NCI-H460 (cell line): Measurements from ENCODE around the gene RAB25. TPM values are rescaled to one million over a fixed set of nuclear protein-coding genes. Genes with fewer than 3 reads are reported as not detected.
"Not testable (repeated sequence)": the region's sequence is repeated elsewhere in the genome, so short reads cannot be mapped to it uniquely, and the experiment has no call there.

Source experiments
- DNase-seq: peaks from one replicate; pipeline ENCODE4 v3.0.0-alpha.2; 2016; ENCODE audit warnings: low read depth; ENCODE audit errors: extremely low read depth
- polyA plus RNA-seq: library from polyadenylated mRNA; depleted of rRNA; stranded (reverse); fragments of >200 nt; gene quantifications from 2 replicates; pipeline ENCODE4 v1.2.3, GENCODE V29; 2014; cell fraction: nucleus; rRNA removed
- total RNA-seq: library from RNA; depleted of rRNA; stranded (reverse); fragments of >200 nt; shearing (Covaris generic); gene quantifications from 2 replicates; pipeline ENCODE4 v1.2.3, GENCODE V29; 2014; rRNA removed

Gene RAB25
- total RNA-seq, result not detected in 2 replicates
- polyA plus RNA-seq, result not detected in 2 replicates

- DNase-seq, result no peak
Measured at GRCh38 chr1:156060937-156061636, at the start of gene RAB25. Gene RAB25, plus strand, starts transcription at chr1:156061160. Its CDS starts 241 bp downstream, at chr1:156061401.

GRCh38 chr1:156012051-156012817 is 48.7 kb upstream of the RAB25 start:
- DNase-seq, result no peak

GRCh38 chr1:156014829-156015228 is 46.1 kb upstream of the RAB25 start:
- no peak for DNase-seq

GRCh38 chr1:156019946-156020292 is 41.0 kb upstream of the RAB25 start:
- no peak for DNase-seq

GRCh38 chr1:156020293-156021092 is 40.5 kb upstream of the RAB25 start, which contains the start of gene SSR2:
Gene SSR2, minus strand, starts transcription at chr1:156020951. Its CDS starts 784 bp downstream, at chr1:156020167.
- DNase-seq, result peak; percentile 94

GRCh38 chr1:156021093-156021428 is 39.9 kb upstream of the RAB25 start:
- no peak for DNase-seq

GRCh38 chr1:156021954-156022353 is 39.0 kb upstream of the RAB25 start:
- no peak for DNase-seq

- DNase-seq, result no peak
Measured at GRCh38 chr1:156024801-156025200, 36.2 kb upstream of the RAB25 start.

- peak; percentile 50 for DNase-seq
Measured at GRCh38 chr1:156025876-156026275, 35.1 kb upstream of the RAB25 start.

GRCh38 chr1:156026588-156026987 is 34.4 kb upstream of the RAB25 start:
- DNase-seq, result no peak

- no peak for DNase-seq
Measured at GRCh38 chr1:156033011-156033410, 27.9 kb upstream of the RAB25 start.

GRCh38 chr1:156034991-156035390 is 26.0 kb upstream of the RAB25 start:
- not testable (repeated sequence) for DNase-seq

- no peak for DNase-seq
Measured at GRCh38 chr1:156042828-156043227, 18.1 kb upstream of the RAB25 start.

- no peak for DNase-seq
Measured at GRCh38 chr1:156045076-156045475, 15.9 kb upstream of the RAB25 start.

- no peak for DNase-seq
Measured at GRCh38 chr1:156048663-156049258, 12.2 kb upstream of the RAB25 start.

GRCh38 chr1:156050376-156050775 is 10.6 kb upstream of the RAB25 start:
- DNase-seq, result no peak

GRCh38 chr1:156051011-156051725 is 9.8 kb upstream of the RAB25 start:
- DNase-seq, result no peak

GRCh38 chr1:156052862-156053767 is 7.8 kb upstream of the RAB25 start:
- DNase-seq, result peak; percentile 66
